Fibroblast of pulmonary artery (primary cell): ENCODE data around the gene ACY1.
"Not testable (repeated sequence)": the region's sequence is repeated elsewhere in the genome, so short reads cannot be mapped to it uniquely, and the experiment has no call there.

ENCODE experiments used
- DNase-seq: peaks from one replicate; pipeline ENCODE4 v3.0.0-alpha.2; 2010; ENCODE audit warnings: low read depth
- H3K4me3 ChIP-seq: replicated peaks from 2 replicates; pipeline ENCODE4 v1.5.1; 2011; ENCODE audit warnings: low read depth, mild to moderate bottlenecking, control low read depth, low read length, moderate library complexity
- CTCF ChIP-seq: IDR thresholded peaks from 2 replicates; pipeline ENCODE4 v1.5.1; 2011; ENCODE audit warnings: mild to moderate bottlenecking, control low read depth, low read length, inconsistent platforms; ENCODE audit errors: missing control alignments

ACY1 gene

DNA sequence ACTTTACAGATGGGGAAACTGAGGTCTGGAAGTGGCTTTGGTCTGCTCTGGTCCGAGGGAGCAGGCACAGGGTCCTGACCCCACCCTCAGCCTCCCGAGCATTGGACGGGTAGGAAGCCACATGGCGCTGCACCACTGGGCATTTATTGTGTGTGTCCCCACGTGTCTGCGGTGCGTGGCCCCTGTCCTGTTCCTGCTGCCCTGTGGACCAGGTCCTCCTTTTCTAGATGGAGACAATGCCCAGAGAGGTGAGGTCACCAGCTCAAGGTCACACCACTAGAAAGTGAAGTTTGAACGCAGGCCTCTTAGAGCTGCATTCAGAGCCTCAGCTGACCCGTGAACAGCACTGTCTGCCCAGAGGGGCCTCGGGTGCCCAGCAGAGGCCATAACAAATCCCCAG lies 46.2 kb downstream of the ACY1 start:
- DNase-seq, result no peak
- no peak for TF ChIP-seq CTCF
- no peak overlapping the region for H3K4me3 ChIP-seq

DNA sequence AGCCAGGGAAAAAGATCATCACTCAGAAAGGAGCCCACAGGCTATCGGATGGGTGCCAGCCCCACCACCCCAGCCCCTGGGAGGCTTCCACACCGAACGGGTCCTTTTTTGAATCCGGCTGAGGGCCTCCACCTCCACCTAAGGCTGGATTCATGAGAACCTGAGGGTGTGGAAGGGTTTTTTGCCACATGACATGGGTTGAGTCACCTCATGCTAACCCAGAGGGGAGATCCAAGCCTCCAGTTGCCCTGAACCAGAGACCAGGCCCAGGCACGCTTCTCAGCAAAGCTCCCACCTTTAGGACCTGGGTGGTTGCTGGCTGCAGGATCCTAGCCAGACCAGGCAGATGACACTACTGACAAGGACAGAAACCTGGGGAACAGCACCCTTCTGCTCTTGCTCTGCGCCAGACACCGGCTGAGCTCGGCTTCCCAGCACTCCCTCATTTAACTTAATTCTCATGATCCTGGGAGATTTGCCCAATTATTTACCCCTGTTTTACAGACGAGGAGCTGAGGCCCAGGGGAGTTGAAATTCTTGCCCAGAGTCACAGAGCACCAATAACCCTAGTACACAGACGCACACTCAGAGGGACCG lies 47.5 kb downstream of the ACY1 start:
- no peak for DNase-seq
- TF ChIP-seq CTCF, result no peak
- H3K4me3 ChIP-seq, result no peak overlapping the region

GRCh38 chr3:52031896-52032295 lies 48.6 kb downstream of the ACY1 start:
- no peak for DNase-seq
- no peak for TF ChIP-seq CTCF
- no peak overlapping the region for H3K4me3 ChIP-seq

- no peak overlapping the region for H3K4me3 ChIP-seq
- DNase-seq, result no peak
- no peak for TF ChIP-seq CTCF
Measured at GRCh38 chr3:52032702-52033408, 49.5 kb downstream of the ACY1 start.

- DNase-seq, H3K4me3 ChIP-seq: not testable (repeated sequence)
Measured at GRCh38 chr3:52033748-52034147, 50.4 kb downstream of the ACY1 start.

DNA sequence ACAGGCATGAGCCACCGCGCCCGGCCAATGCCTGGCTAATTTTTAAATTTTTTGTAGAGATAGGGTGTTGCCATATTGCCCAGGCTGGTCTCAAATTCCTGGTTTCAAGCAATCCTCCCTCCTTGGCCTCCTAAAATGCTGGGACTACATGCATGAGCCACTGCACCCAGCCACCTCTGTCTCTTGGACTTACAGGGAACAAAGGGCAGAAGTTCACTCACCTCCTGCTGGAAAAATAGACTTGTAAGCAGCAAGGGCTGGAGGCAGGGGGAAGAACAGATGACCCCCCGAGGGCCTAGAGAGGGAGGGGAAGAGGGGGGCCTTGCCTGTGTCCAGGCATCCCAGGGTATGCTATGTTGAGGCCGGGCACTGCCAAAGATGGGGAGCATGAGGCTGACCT lies 50.9 kb downstream of the ACY1 start:
- DNase-seq, result no peak
- no peak overlapping the region for H3K4me3 ChIP-seq
- TF ChIP-seq CTCF, result no peak

GRCh38 chr3:52034651-52035050 lies 51.3 kb downstream of the ACY1 start:
- DNase-seq, result no peak
- TF ChIP-seq CTCF, result no peak
- H3K4me3 ChIP-seq, result no peak overlapping the region
